ENCODE data around the gene FAF2.

DNA sequence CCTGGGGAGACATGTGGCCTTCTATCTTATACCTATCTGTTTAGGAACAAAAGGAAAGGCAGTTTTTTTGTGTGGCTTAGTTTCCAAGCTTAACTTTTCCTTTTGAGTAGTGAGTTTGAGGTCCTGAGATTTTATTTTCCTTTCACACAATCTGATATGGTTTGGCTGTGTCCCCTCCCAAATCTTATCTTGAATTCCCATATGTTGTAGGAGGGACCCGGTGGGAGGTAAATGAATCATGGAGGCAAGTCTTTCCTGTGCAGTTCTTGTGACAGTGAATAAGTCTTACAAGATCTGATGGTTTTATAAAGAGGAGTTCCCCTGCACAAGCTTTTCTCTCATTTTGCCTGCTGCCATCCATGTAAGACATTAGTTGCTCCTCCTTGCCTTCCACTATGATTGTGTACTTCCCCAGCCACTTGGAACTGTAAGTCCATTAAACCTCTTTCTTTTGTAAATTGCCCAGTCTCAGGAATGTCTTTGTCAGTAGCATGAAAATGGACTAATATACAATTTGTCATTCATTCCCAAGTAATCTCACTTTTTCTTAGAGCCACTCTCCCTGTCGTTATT, 27.1 kb upstream of the FAF2 start:
- TF ChIP-seq, protein P1, sequence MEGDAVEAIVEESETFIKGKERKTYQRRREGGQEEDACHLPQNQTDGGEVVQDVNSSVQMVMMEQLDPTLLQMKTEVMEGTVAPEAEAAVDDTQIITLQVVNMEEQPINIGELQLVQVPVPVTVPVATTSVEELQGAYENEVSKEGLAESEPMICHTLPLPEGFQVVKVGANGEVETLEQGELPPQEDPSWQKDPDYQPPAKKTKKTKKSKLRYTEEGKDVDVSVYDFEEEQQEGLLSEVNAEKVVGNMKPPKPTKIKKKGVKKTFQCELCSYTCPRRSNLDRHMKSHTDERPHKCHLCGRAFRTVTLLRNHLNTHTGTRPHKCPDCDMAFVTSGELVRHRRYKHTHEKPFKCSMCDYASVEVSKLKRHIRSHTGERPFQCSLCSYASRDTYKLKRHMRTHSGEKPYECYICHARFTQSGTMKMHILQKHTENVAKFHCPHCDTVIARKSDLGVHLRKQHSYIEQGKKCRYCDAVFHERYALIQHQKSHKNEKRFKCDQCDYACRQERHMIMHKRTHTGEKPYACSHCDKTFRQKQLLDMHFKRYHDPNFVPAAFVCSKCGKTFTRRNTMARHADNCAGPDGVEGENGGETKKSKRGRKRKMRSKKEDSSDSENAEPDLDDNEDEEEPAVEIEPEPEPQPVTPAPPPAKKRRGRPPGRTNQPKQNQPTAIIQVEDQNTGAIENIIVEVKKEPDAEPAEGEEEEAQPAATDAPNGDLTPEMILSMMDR (IDR thresholded peaks at IDR 0.05 in 4 of 5, conservative IDR thresholded peaks at IDR 0.05 in 1 of 5) = no peak
- TF ChIP-seq POLR2A (IDR thresholded peaks at IDR 0.05) = no peak
